OCI-LY7 (cell line): Measurements from ENCODE around the gene ARHGAP33. TPM values are rescaled to one million over a fixed set of nuclear protein-coding genes. Genes with fewer than 3 reads are reported as not detected.

Experiments
- BruUV-seq: library from RNA; stranded (reverse); fragments of 400-500 nt; replicated peaks from 2 replicates; lab custom pipeline; 2021; lab: Mats Ljungman, UMichigan
- CTCF ChIA-PET: fragments of 300-600 bp; sonication (Branson Sonifier 250); formaldehyde crosslinking; loops from one replicate; lab custom pipeline; 2022; ENCODE audit warnings: antibody characterized with exemption; ENCODE audit not compliant: unreplicated experiment; lab: Charles Lee
- POLR2A ChIA-PET: fragments of 300-600 bp; sonication (Branson Sonifier 250); formaldehyde crosslinking; loops from one replicate; lab custom pipeline; 2022; ENCODE audit warnings: antibody characterized with exemption; lab: Charles Lee
- DNase-seq: peaks from one replicate; pipeline ENCODE4 v3.0.0-alpha.2; 2015; ENCODE audit warnings: low spot score
- H2AFZ ChIP-seq: fragments of 200-600 bp; sonication (generic), shearing (Covaris generic); 2 replicates; pipeline ENCODE4 v1.6.1; 2014; ENCODE audit warnings: mild to moderate bottlenecking, antibody characterized with exemption, low read length, moderate library complexity
- H3K27ac ChIP-seq: fragments of 200-600 bp; sonication (generic); 2 replicates; pipeline ENCODE4 v1.5.1; 2014; ENCODE audit warnings: mixed run types, low read depth, mild to moderate bottlenecking, moderate library complexity, low read length, inconsistent platforms; ENCODE audit not compliant: poor library complexity, severe bottlenecking
- H3K36me3 ChIP-seq: fragments of 200-600 bp; sonication (generic); 2 replicates; pipeline ENCODE4 v1.6.1; 2014; ENCODE audit warnings: mild to moderate bottlenecking, antibody characterized with exemption, low read length, moderate library complexity, mixed read lengths; ENCODE audit not compliant: insufficient read depth
- H3K4me1 ChIP-seq: fragments of 200-600 bp; sonication (generic); 2 replicates; pipeline ENCODE4 v1.5.1; 2014; ENCODE audit warnings: mild to moderate bottlenecking, low read length; ENCODE audit not compliant: insufficient read depth, poor library complexity, severe bottlenecking
- H3K4me2 ChIP-seq: fragments of 200-600 bp; sonication (generic); 2 replicates; pipeline ENCODE4 v1.6.1; 2014; ENCODE audit warnings: mild to moderate bottlenecking, low read length
- H3K4me3 ChIP-seq: fragments of 200-600 bp; sonication (generic); 2 replicates; pipeline ENCODE4 v1.5.1; 2014; ENCODE audit warnings: mild to moderate bottlenecking, low read depth, low read length; ENCODE audit not compliant: poor library complexity, severe bottlenecking
- H3K79me2 ChIP-seq: fragments of 200-600 bp; sonication (generic); 2 replicates; pipeline ENCODE4 v1.6.1; 2016; ENCODE audit warnings: low read depth, mild to moderate bottlenecking, low read length, moderate library complexity, mixed read lengths; ENCODE audit not compliant: insufficient read depth
- H3K9me2 ChIP-seq: fragments of 200-600 bp; sonication (generic); 2 replicates; pipeline ENCODE4 v1.6.1; 2016; ENCODE audit warnings: mild to moderate bottlenecking, low read length, mixed read lengths; ENCODE audit not compliant: insufficient read depth
- H3K9me3 ChIP-seq: fragments of 200-600 bp; sonication (generic); 2 replicates; pipeline ENCODE4 v1.6.1; 2014; ENCODE audit warnings: mild to moderate bottlenecking, mixed run types, low read length, mixed read lengths
- H4K20me1 ChIP-seq: fragments of 200-600 bp; sonication (generic); 2 replicates; pipeline ENCODE4 v1.6.1; 2014; ENCODE audit warnings: mild to moderate bottlenecking, antibody characterized with exemption, low read length, moderate library complexity, mixed read lengths; ENCODE audit not compliant: insufficient read depth
- CTCF ChIP-seq: fragments of 200-600 bp; sonication (generic); conservative IDR thresholded peaks from 2 replicates; pipeline ENCODE4 v1.5.1; 2014; ENCODE audit warnings: mild to moderate bottlenecking, antibody characterized with exemption, low read length, moderate library complexity, mixed read lengths
- EZH2phosphoT487 ChIP-seq: fragments of 200-600 bp; sonication (generic); IDR thresholded peaks from 2 replicates; pipeline ENCODE4 v1.6.1; 2018; ENCODE audit warnings: low read depth, borderline replicate concordance, mild to moderate bottlenecking, mixed run types, antibody characterized with exemption, low read length, moderate library complexity, mixed read lengths
- intact Hi-C: fragments of 100-400 bp; cut with micrococcal nuclease; formaldehyde crosslinking; loops from one replicate; pipeline ENCODE4 v1.10.0; 2022; ENCODE audit not compliant: unreplicated experiment
- total RNA-seq, 2 experiments: library from RNA; depleted of rRNA in 1 of 2; stranded (reverse); fragments of >200 nt in 1 of 2; shearing (Covaris generic) in 1 of 2; gene quantifications; 2 replicates each; pipeline ENCODE4 v1.2.3, GENCODE V29; 2014 to 2022

The ARHGAP33 gene
- total RNA-seq, 2 experiments from 2014 or later = 15.1 to 94.6 TPM

- ChIA-PET POLR2A (no interaction called here), CTCF (no interaction called here)
- H3K9me2 ChIP-seq = no peaks in the 10 kb centered on the region
- H3K27ac ChIP-seq = no peak overlapping the region
- peaks cover 96% of the 10 kb centered on the region for H3K36me3 ChIP-seq
- no peaks in the 10 kb centered on the region for H3K4me1 ChIP-seq
- no peak overlapping the region for H3K4me2 ChIP-seq
- no peak overlapping the region for H2AFZ ChIP-seq
- TF ChIP-seq CTCF (no peak), EZH2phosphoT487 (no peak)
- no peaks in the 10 kb centered on the region for H3K9me3 ChIP-seq
- no TSS peak for BruUV-seq
- no peak for DNase-seq
- H3K4me3 ChIP-seq = no peak overlapping the region
- intact Hi-C loops = no loop called here
- no peaks in the 10 kb centered on the region for H3K79me2 ChIP-seq
- no peaks in the 10 kb centered on the region for H4K20me1 ChIP-seq
Observed at GRCh38 chr19:35730326-35730725, 45.0 kb upstream of the ARHGAP33 start.

- Histone ChIP-seq H2AFZ (no peak overlapping the region), H3K27ac (no peak overlapping the region), H3K36me3 (peaks cover 96% of the 10 kb centered on the region), H4K20me1 (no peaks in the 10 kb centered on the region), H3K79me2 (no peaks in the 10 kb centered on the region), H3K4me1 (no peaks in the 10 kb centered on the region), H3K4me3 (no peak overlapping the region), H3K4me2 (no peak overlapping the region), H3K9me2 (no peaks in the 10 kb centered on the region), H3K9me3 (no peaks in the 10 kb centered on the region)
- intact Hi-C loops = no loop called here
- no peak for DNase-seq
- ChIA-PET CTCF (no interaction called here), POLR2A (no interaction called here)
- TF ChIP-seq EZH2phosphoT487 (no peak), CTCF (no peak)
- BruUV-seq = no TSS peak
Observed at GRCh38 chr19:35731353-35731752, 44.0 kb upstream of the ARHGAP33 start.

GRCh38 chr19:35731779-35732405, 43.5 kb upstream of the ARHGAP33 start:
- no TSS peak for BruUV-seq
- H3K4me2 ChIP-seq = no peak overlapping the region
- no peaks in the 10 kb centered on the region for H3K9me2 ChIP-seq
- H4K20me1 ChIP-seq = no peaks in the 10 kb centered on the region
- H3K27ac ChIP-seq = no peak overlapping the region
- TF ChIP-seq CTCF (no peak), EZH2phosphoT487 (no peak)
- intact Hi-C loops = no loop called here
- H3K79me2 ChIP-seq = no peaks in the 10 kb centered on the region
- no peaks in the 10 kb centered on the region for H3K9me3 ChIP-seq
- no peak for DNase-seq
- H2AFZ ChIP-seq = no peak overlapping the region
- ChIA-PET POLR2A (no interaction called here), CTCF (no interaction called here)
- H3K4me1 ChIP-seq = peaks cover 5% of the 10 kb centered on the region
- H3K4me3 ChIP-seq = no peak overlapping the region
- peaks cover 99% of the 10 kb centered on the region for H3K36me3 ChIP-seq
